Naive thymus-derived CD4-positive, alpha-beta T cell (primary cell): ENCODE results near the gene KIT. TPM values are rescaled to one million over a fixed set of nuclear protein-coding genes. Genes with fewer than 3 reads are reported as not detected.

Source experiments
- ATAC-seq: fragments of 150-1000 bp; cut with Tn5 transposase; 2 replicates; pipeline ENCODE4 v1.10.0; 2021; ENCODE audit warnings: mild to moderate bottlenecking, moderate library complexity
- CTCF ChIA-PET: fragments of 350-600 bp; sonication (Branson Sonifier 250); formaldehyde crosslinking; loops from one replicate; lab custom pipeline; 2021; ENCODE audit warnings: antibody characterized with exemption; lab: Charles Lee
- POLR2A ChIA-PET: fragments of 350-600 bp; sonication (Branson Sonifier 250); formaldehyde crosslinking; loops from one replicate; lab custom pipeline; 2021; ENCODE audit warnings: antibody characterized with exemption, inconsistent platforms; lab: Charles Lee
- DNase-seq, 9 donors: peaks; one replicate each; pipeline versions ENCODE4 v3.0.0 to v3.0.0-alpha.2; 2020 to 2022; ENCODE audit warnings: mixed read lengths in 1 of 9
- H3K27ac ChIP-seq: one replicate; pipeline ENCODE4 v1.7.0; 2013; ENCODE audit warnings: mild to moderate bottlenecking, low read depth, low read length, moderate library complexity
- H3K27me3 ChIP-seq, 2 donors: one replicate each; pipeline ENCODE4 v1.7.0; 2013; ENCODE audit warnings: low read length in 2 of 2, mild to moderate bottlenecking in 2 of 2, moderate library complexity in 2 of 2; ENCODE audit not compliant: control insufficient read depth in 2 of 2, insufficient read depth in 2 of 2
- H3K36me3 ChIP-seq, 3 experiments: 1 replicate in 2 of 3; 2 replicates in 1 of 3; pipeline ENCODE4 v1.7.0; 2013; ENCODE audit warnings: low read length in 3 of 3, mild to moderate bottlenecking in 3 of 3, moderate library complexity in 1 of 3; ENCODE audit not compliant: insufficient read depth in 3 of 3, control insufficient read depth in 2 of 3
- H3K4me1 ChIP-seq, 2 donors: one replicate each; pipeline ENCODE4 v1.7.0; 2013; ENCODE audit warnings: low read length in 2 of 2, mild to moderate bottlenecking in 2 of 2, moderate library complexity in 1 of 2; ENCODE audit not compliant: control insufficient read depth in 2 of 2, insufficient read depth in 2 of 2
- H3K4me3 ChIP-seq: 2 replicates; pipeline ENCODE4 v1.7.0; 2013; ENCODE audit warnings: mild to moderate bottlenecking, low read length
- H3K9me3 ChIP-seq, 3 experiments: 1 replicate in 2 of 3; 2 replicates in 1 of 3; pipeline ENCODE4 v1.7.0; 2013; ENCODE audit warnings: low read length in 3 of 3; ENCODE audit not compliant: control insufficient read depth in 2 of 3
- H3K27ac Mint-ChIP-seq, 9 donors: one replicate each; pipeline ENCODE4 v1.8.0; 2020 to 2022; ENCODE audit warnings: mixed read lengths in 9 of 9, mild to moderate bottlenecking in 8 of 9, moderate library complexity in 5 of 9, inconsistent platforms in 2 of 9
- H3K27me3 Mint-ChIP-seq, 5 donors: one replicate each; pipeline ENCODE4 v1.8.0; 2021 to 2022; ENCODE audit warnings: mixed read lengths in 5 of 5, mild to moderate bottlenecking in 1 of 5
- H3K36me3 Mint-ChIP-seq, 5 donors: one replicate each; pipeline ENCODE4 v1.8.0; 2020 to 2022; ENCODE audit warnings: mixed read lengths in 5 of 5, mild to moderate bottlenecking in 3 of 5, inconsistent platforms in 1 of 5
- H3K4me1 Mint-ChIP-seq, 7 donors: one replicate each; pipeline ENCODE4 v1.8.0; 2020 to 2022; ENCODE audit warnings: mixed read lengths in 7 of 7, mild to moderate bottlenecking in 3 of 7, inconsistent platforms in 1 of 7
- H3K4me3 Mint-ChIP-seq, 10 donors: one replicate each; pipeline ENCODE4 v1.8.0; 2020 to 2022; ENCODE audit warnings: mild to moderate bottlenecking in 10 of 10, mixed read lengths in 10 of 10, moderate library complexity in 6 of 10, inconsistent platforms in 2 of 10
- H3K9me3 Mint-ChIP-seq, 11 donors: one replicate each; pipeline ENCODE4 v1.8.0; 2020 to 2022; ENCODE audit warnings: mixed read lengths in 11 of 11, mild to moderate bottlenecking in 4 of 11, inconsistent platforms in 1 of 11, moderate library complexity in 1 of 11
- intact Hi-C, 2 donors: fragments of 100-400 bp; cut with micrococcal nuclease; formaldehyde crosslinking; loops; one replicate each; pipeline ENCODE4 v1.15.1; 2023
- polyA plus RNA-seq, 2 donors: library from polyadenylated mRNA; unstranded; fragments of 300-500 nt; fragmentation: Illumina TruSeq; gene quantifications; one replicate each; pipeline ENCODE4 v1.2.3, GENCODE V29; 2021
- total RNA-seq, 6 experiments: library from RNA in 5 of 6; stranded (reverse) in 5 of 6; gene quantifications; 1 replicate in 5 of 6; 2 replicates in 1 of 6; pipeline ENCODE4 v1.2.3 and lab custom pipeline; 2021 to 2026

The KIT gene
- total and polyA plus RNA-seq, 7 experiments from 2014 or later, result 0.08 to 1.2 (median 0.16) TPM; not detected in 1

- Histone ChIP-seq H3K36me3 (no peaks in the 10 kb centered on the region), H3K4me1 (peaks cover 0 to 10% of the 10 kb centered on the region in 2 donors), H3K27me3 (peaks cover 0 to 12% of the 10 kb centered on the region in 2 donors), H3K4me3 (no peak overlapping the region), H3K9me3 (no peaks in the 10 kb centered on the region), H3K27ac (no peak overlapping the region)
- DNase-seq (no peak), ATAC-seq (no peak)
- H3K9me3 Mint-ChIP-seq, result no peaks in the 10 kb centered on the region
- no peak overlapping the region for H3K27ac Mint-ChIP-seq
- ChIA-PET POLR2A (no interaction called here), CTCF (interaction anchor here (0.7 kb wide), 1 partner anchor 24 kb away, joined by 3 read pairs; no protein-coding TSS in a partner anchor)
- peaks cover 51 to 63% (median 59%) of the 10 kb centered on the region in 5 donors for H3K27me3 Mint-ChIP-seq
- H3K4me3 Mint-ChIP-seq, result no peak overlapping the region
- peaks cover 0 to 3% (median 0%) of the 10 kb centered on the region in 5 donors for H3K36me3 Mint-ChIP-seq
- peaks cover 10 to 24% (median 14%) of the 10 kb centered on the region in 7 donors for H3K4me1 Mint-ChIP-seq
- intact Hi-C loops, result no loop called here
Observed at GRCh38 chr4:54662123-54662522, 4.4 kb downstream of the KIT start.

GRCh38 chr4:54662901-54663585 is 5.3 kb downstream of the KIT start:
- H3K27ac Mint-ChIP-seq, result no peak overlapping the region

GRCh38 chr4:54664400-54664799 is 6.6 kb downstream of the KIT start:
- peaks cover 0 to 5% of the 10 kb centered on the region in 2 donors for H3K27me3 ChIP-seq
- Mint-ChIP-seq H3K9me3 (no peaks in the 10 kb centered on the region), H3K27me3 (peaks cover 43 to 68% (median 60%) of the 10 kb centered on the region in 5 donors), H3K36me3 (peaks cover 0 to 3% (median 0%) of the 10 kb centered on the region in 5 donors), H3K27ac (no peak overlapping the region), H3K4me1 (peaks cover 4 to 20% (median 11%) of the 10 kb centered on the region in 7 donors), H3K4me3 (no peak overlapping the region)
- DNase-seq, result no peak
- CTCF ChIA-PET, result no interaction called here
- no peak overlapping the region for H3K27ac ChIP-seq
- intact Hi-C loops, result no loop called here
- no peak for ATAC-seq
- H3K4me1 ChIP-seq, result peaks cover 0 to 5% of the 10 kb centered on the region in 2 donors
- no peak overlapping the region for H3K4me3 ChIP-seq
- POLR2A ChIA-PET, result no interaction called here
- no peaks in the 10 kb centered on the region for H3K9me3 ChIP-seq
- H3K36me3 ChIP-seq, result no peaks in the 10 kb centered on the region

More at GRCh38 chr4:54662901-54663585, 5.3 kb downstream of the KIT start:
- H3K27ac ChIP-seq, result no peak overlapping the region
- ChIA-PET CTCF (interaction anchor here (0.7 to 0.8 kb wide), 2 partner anchors 23 kb away, joined by 3 to 5 read pairs; no protein-coding TSS in a partner anchor), POLR2A (no interaction called here)
- H3K36me3 Mint-ChIP-seq, result peaks cover 0 to 3% (median 0%) of the 10 kb centered on the region in 5 donors
- H3K4me1 ChIP-seq, result peaks cover 0 to 10% of the 10 kb centered on the region in 2 donors
- H3K36me3 ChIP-seq, result no peaks in the 10 kb centered on the region
- no peak overlapping the region for H3K4me3 Mint-ChIP-seq
- H3K27me3 Mint-ChIP-seq, result peaks cover 51 to 67% (median 59%) of the 10 kb centered on the region in 5 donors
- H3K9me3 ChIP-seq, result no peaks in the 10 kb centered on the region
- H3K27me3 ChIP-seq, result peaks cover 0 to 12% of the 10 kb centered on the region in 2 donors
- ATAC-seq (peak; percentile 66), DNase-seq (no peak)
- no peaks in the 10 kb centered on the region for H3K9me3 Mint-ChIP-seq
- intact Hi-C loops, result no loop called here
- peaks cover 10 to 24% (median 14%) of the 10 kb centered on the region in 7 donors for H3K4me1 Mint-ChIP-seq
- H3K4me3 ChIP-seq, result no peak overlapping the region

GRCh38 chr4:54668014-54668611 is 10.4 kb downstream of the KIT start:
- Mint-ChIP-seq H3K27me3 (peaks cover 22 to 47% (median 35%) of the 10 kb centered on the region in 5 donors), H3K36me3 (no peaks in the 10 kb centered on the region), H3K9me3 (no peaks in the 10 kb centered on the region), H3K4me1 (peaks cover 0 to 2% (median 0%) of the 10 kb centered on the region in 7 donors), H3K27ac (no peak overlapping the region), H3K4me3 (no peak overlapping the region)
- no peaks in the 10 kb centered on the region for H3K4me1 ChIP-seq
- H3K27ac ChIP-seq, result no peak overlapping the region
- ChIA-PET POLR2A (no interaction called here), CTCF (no interaction called here)
- intact Hi-C loops, result no loop called here
- no peak overlapping the region for H3K4me3 ChIP-seq
- DNase-seq, result no peak
- no peaks in the 10 kb centered on the region for H3K27me3 ChIP-seq
- ATAC-seq, result no peak
- no peaks in the 10 kb centered on the region for H3K36me3 ChIP-seq
- H3K9me3 ChIP-seq, result no peaks in the 10 kb centered on the region

GRCh38 chr4:54669831-54670230 is 12.1 kb downstream of the KIT start:
- H3K9me3 ChIP-seq, result no peaks in the 10 kb centered on the region
- POLR2A ChIA-PET, result no interaction called here
- H3K27ac Mint-ChIP-seq, result no peak overlapping the region
- intact Hi-C loops, result no loop called here
- H3K27ac ChIP-seq, result no peak overlapping the region
- no peaks in the 10 kb centered on the region for H3K27me3 ChIP-seq
- no peaks in the 10 kb centered on the region for H3K4me1 ChIP-seq
- ATAC-seq, result no peak
- H3K27me3 Mint-ChIP-seq, result peaks cover 17 to 38% (median 29%) of the 10 kb centered on the region in 5 donors
- no peaks in the 10 kb centered on the region for H3K36me3 ChIP-seq
- no peaks in the 10 kb centered on the region for H3K36me3 Mint-ChIP-seq
- peaks cover 0 to 4% (median 0%) of the 10 kb centered on the region in 11 donors for H3K9me3 Mint-ChIP-seq
- H3K4me1 Mint-ChIP-seq, result peaks cover 0 to 2% (median 0%) of the 10 kb centered on the region in 7 donors
- DNase-seq, result no peak
- H3K4me3 ChIP-seq, result no peak overlapping the region
- no peak overlapping the region for H3K4me3 Mint-ChIP-seq
- CTCF ChIA-PET, result no interaction called here

- no peak overlapping the region for H3K27ac ChIP-seq
- no peaks in the 10 kb centered on the region for H3K4me1 Mint-ChIP-seq
- no peaks in the 10 kb centered on the region for H3K27me3 ChIP-seq
- H3K4me3 Mint-ChIP-seq, result no peak overlapping the region
- no peak for ATAC-seq
- no peak overlapping the region for H3K27ac Mint-ChIP-seq
- intact Hi-C loops, result no loop called here
- no peaks in the 10 kb centered on the region for H3K9me3 ChIP-seq
- H3K4me1 ChIP-seq, result no peaks in the 10 kb centered on the region
- H3K36me3 Mint-ChIP-seq, result no peaks in the 10 kb centered on the region
- ChIA-PET POLR2A (no interaction called here), CTCF (no interaction called here)
- H3K4me3 ChIP-seq, result no peak overlapping the region
- peaks cover 0 to 8% (median 6%) of the 10 kb centered on the region in 5 donors for H3K27me3 Mint-ChIP-seq
- no peaks in the 10 kb centered on the region for H3K36me3 ChIP-seq
- no peak for DNase-seq
- H3K9me3 Mint-ChIP-seq, result peaks cover 0 to 4% (median 0%) of the 10 kb centered on the region in 11 donors
Observed at GRCh38 chr4:54675721-54676461, 18.1 kb downstream of the KIT start.
